ENCODE data around the gene PRDM16. TPM values are rescaled to one million over a fixed set of nuclear protein-coding genes. Genes with fewer than 3 reads are reported as not detected.

PRDM16 gene
- total RNA-seq, 1 donor from 2014 or later: 0.43 TPM

- Mint-ChIP-seq H3K4me3 (ENCODE audit: unreplicated experiment) (no peak overlapping the region), H3K27me3 (ENCODE audit: low read depth, unreplicated experiment) (peaks cover 46% of the 10 kb centered on the region), H3K4me1 (ENCODE audit: low read depth, unreplicated experiment) (no peaks in the 10 kb centered on the region), H3K9me3 (ENCODE audit: unreplicated experiment) (no peaks in the 10 kb centered on the region), H3K27ac (ENCODE audit: unreplicated experiment) (no peak overlapping the region), H3K36me3 (ENCODE audit: low read depth, unreplicated experiment) (no peaks in the 10 kb centered on the region)
- Histone ChIP-seq H3K27ac (ENCODE audit: low read depth, low read length) (no peak overlapping the region), H3K79me2 (ENCODE audit: insufficient read depth, low read length) (peaks cover 16% of the 10 kb centered on the region), H3K9ac (ENCODE audit: low read length) (no peak overlapping the region), H3K36me3 (ENCODE audit: insufficient read depth, low read length) (no peaks in the 10 kb centered on the region), H2AFZ (ENCODE audit: low read depth, low read length) (no peak overlapping the region), H3K4me3 (ENCODE audit: insufficient read depth, low read depth, low read length) (no peak overlapping the region), H3K4me1 (ENCODE audit: insufficient read depth, low read length) (peaks cover 21% of the 10 kb centered on the region), H4K20me1 (ENCODE audit: insufficient read depth, low read length) (peaks cover 24% of the 10 kb centered on the region), H3K4me2 (ENCODE audit: low read length) (no peak overlapping the region), H3K27me3 (ENCODE audit: insufficient read depth, low read length) (no peaks in the 10 kb centered on the region), H3K9me3 (ENCODE audit: insufficient read depth, low read depth, low read length) (no peaks in the 10 kb centered on the region)
- DNase-seq (ENCODE audit: low read depth): no peak
- TF ChIP-seq CTCF (IDR thresholded peaks at IDR 0.05; ENCODE audit: insufficient read depth, low read depth, low read length) (no peak), EZH2 (IDR thresholded peaks at IDR 0.05; ENCODE audit: insufficient read depth, low read length) (no peak)
- FAIRE-seq: no peak
Measured at GRCh38 chr1:3158347-3158746, 89.3 kb downstream of the PRDM16 start.

GRCh38 chr1:3159121-3159520, 90.1 kb downstream of the PRDM16 start:
- Histone ChIP-seq H3K4me3 (ENCODE audit: insufficient read depth, low read depth, low read length) (no peak overlapping the region), H4K20me1 (ENCODE audit: insufficient read depth, low read length) (peaks cover 24% of the 10 kb centered on the region), H3K27ac (ENCODE audit: low read depth, low read length) (no peak overlapping the region), H3K27me3 (ENCODE audit: insufficient read depth, low read length) (no peaks in the 10 kb centered on the region), H3K9ac (ENCODE audit: low read length) (no peak overlapping the region), H3K4me1 (ENCODE audit: insufficient read depth, low read length) (peaks cover 21% of the 10 kb centered on the region), H3K36me3 (ENCODE audit: insufficient read depth, low read length) (no peaks in the 10 kb centered on the region), H3K4me2 (ENCODE audit: low read length) (no peak overlapping the region), H2AFZ (ENCODE audit: low read depth, low read length) (no peak overlapping the region), H3K79me2 (ENCODE audit: insufficient read depth, low read length) (peaks cover 16% of the 10 kb centered on the region), H3K9me3 (ENCODE audit: insufficient read depth, low read depth, low read length) (no peaks in the 10 kb centered on the region)
- no peak for DNase-seq (ENCODE audit: low read depth)
- H3K4me3 Mint-ChIP-seq (ENCODE audit: unreplicated experiment): no peak overlapping the region
- TF ChIP-seq CTCF (IDR thresholded peaks at IDR 0.05; ENCODE audit: insufficient read depth, low read depth, low read length) (no peak), EZH2 (IDR thresholded peaks at IDR 0.05; ENCODE audit: insufficient read depth, low read length) (no peak)
- peaks cover 44% of the 10 kb centered on the region for H3K27me3 Mint-ChIP-seq (ENCODE audit: low read depth, unreplicated experiment)
- no peak for FAIRE-seq
- H3K27ac Mint-ChIP-seq (ENCODE audit: unreplicated experiment): no peak overlapping the region
- no peaks in the 10 kb centered on the region for H3K4me1 Mint-ChIP-seq (ENCODE audit: low read depth, unreplicated experiment)
- H3K36me3 Mint-ChIP-seq (ENCODE audit: low read depth, unreplicated experiment): no peaks in the 10 kb centered on the region
- H3K9me3 Mint-ChIP-seq (ENCODE audit: unreplicated experiment): no peaks in the 10 kb centered on the region

GRCh38 chr1:3159996-3160395, 91.0 kb downstream of the PRDM16 start:
- Mint-ChIP-seq H3K27me3 (ENCODE audit: low read depth, unreplicated experiment) (peaks cover 45% of the 10 kb centered on the region), H3K36me3 (ENCODE audit: low read depth, unreplicated experiment) (no peaks in the 10 kb centered on the region), H3K4me1 (ENCODE audit: low read depth, unreplicated experiment) (no peaks in the 10 kb centered on the region), H3K27ac (ENCODE audit: unreplicated experiment) (no peak overlapping the region), H3K9me3 (ENCODE audit: unreplicated experiment) (no peaks in the 10 kb centered on the region), H3K4me3 (ENCODE audit: unreplicated experiment) (no peak overlapping the region)
- Histone ChIP-seq H3K4me2 (ENCODE audit: low read length) (no peak overlapping the region), H3K4me3 (ENCODE audit: insufficient read depth, low read depth, low read length) (no peak overlapping the region), H4K20me1 (ENCODE audit: insufficient read depth, low read length) (peaks cover 18% of the 10 kb centered on the region), H3K27ac (ENCODE audit: low read depth, low read length) (no peak overlapping the region), H3K4me1 (ENCODE audit: insufficient read depth, low read length) (peaks cover 21% of the 10 kb centered on the region), H3K9me3 (ENCODE audit: insufficient read depth, low read depth, low read length) (no peaks in the 10 kb centered on the region), H2AFZ (ENCODE audit: low read depth, low read length) (no peak overlapping the region), H3K27me3 (ENCODE audit: insufficient read depth, low read length) (no peaks in the 10 kb centered on the region), H3K79me2 (ENCODE audit: insufficient read depth, low read length) (peaks cover 12% of the 10 kb centered on the region), H3K9ac (ENCODE audit: low read length) (no peak overlapping the region), H3K36me3 (ENCODE audit: insufficient read depth, low read length) (no peaks in the 10 kb centered on the region)
- no peak for FAIRE-seq
- no peak for TF ChIP-seq EZH2 (IDR thresholded peaks at IDR 0.05; ENCODE audit: insufficient read depth, low read length)
- no peak for TF ChIP-seq CTCF (IDR thresholded peaks at IDR 0.05; ENCODE audit: insufficient read depth, low read depth, low read length)
- DNase-seq (ENCODE audit: low read depth): no peak

Measured in astrocyte (in vitro differentiated cells and primary cell).